HG02884 (cell line): Measurements from ENCODE around the gene LIMS1.
A peak's percentile ranks its signal among the peaks of the same experiment; 100 is the strongest.
"Not testable (repeated sequence)": the region's sequence is repeated elsewhere in the genome, so short reads cannot be mapped to it uniquely, and the experiment has no call there.

Experiments used
- ATAC-seq: cut with Tn5 transposase; IDR thresholded peaks from one replicate; pipeline ENCODE4 v1.9.1; 2021; ENCODE audit warnings: mild to moderate bottlenecking, moderate library complexity; ENCODE audit not compliant: unreplicated experiment

The LIMS1 gene

DNA sequence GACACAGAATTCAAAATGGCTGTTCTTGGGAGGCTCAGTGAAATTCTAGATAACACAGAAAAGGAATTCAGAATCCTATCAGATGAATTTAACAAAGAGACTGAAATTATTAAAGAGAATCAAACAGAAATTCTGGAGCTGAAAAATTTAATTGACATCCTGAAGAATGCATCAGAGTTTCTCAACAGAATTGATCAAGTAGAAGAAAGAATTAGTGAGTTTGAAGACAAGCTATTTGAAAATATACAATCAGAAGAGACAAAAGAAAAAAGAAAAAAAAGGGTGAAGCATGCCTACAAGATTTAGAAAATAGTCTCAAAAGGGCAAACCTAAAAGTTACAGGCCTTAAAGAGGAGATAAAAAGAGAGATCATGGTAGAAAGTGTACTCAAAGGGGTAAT is 173.0 kb downstream of the LIMS1 start:
- ATAC-seq = no peak

DNA sequence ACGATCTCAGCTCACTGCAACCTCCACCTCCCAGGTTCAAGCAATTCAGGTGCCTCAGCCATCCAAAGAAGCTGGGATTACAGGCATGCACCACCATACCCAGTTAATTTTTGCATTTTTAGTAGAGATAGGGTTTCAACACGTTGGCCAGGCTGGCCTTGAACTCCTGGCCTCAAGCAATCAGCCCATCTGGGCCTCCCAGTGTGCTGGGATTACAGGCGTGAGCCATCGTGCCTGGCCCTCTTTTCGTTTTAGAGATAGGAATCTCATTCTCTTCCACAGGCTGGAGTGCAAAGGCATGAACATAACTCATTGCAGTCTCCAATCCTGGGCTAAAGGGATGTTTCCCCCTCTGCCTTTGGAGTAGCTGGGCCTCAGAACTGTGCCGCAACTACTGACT is 182.7 kb downstream of the LIMS1 start:
- not testable (repeated sequence) for ATAC-seq

DNA sequence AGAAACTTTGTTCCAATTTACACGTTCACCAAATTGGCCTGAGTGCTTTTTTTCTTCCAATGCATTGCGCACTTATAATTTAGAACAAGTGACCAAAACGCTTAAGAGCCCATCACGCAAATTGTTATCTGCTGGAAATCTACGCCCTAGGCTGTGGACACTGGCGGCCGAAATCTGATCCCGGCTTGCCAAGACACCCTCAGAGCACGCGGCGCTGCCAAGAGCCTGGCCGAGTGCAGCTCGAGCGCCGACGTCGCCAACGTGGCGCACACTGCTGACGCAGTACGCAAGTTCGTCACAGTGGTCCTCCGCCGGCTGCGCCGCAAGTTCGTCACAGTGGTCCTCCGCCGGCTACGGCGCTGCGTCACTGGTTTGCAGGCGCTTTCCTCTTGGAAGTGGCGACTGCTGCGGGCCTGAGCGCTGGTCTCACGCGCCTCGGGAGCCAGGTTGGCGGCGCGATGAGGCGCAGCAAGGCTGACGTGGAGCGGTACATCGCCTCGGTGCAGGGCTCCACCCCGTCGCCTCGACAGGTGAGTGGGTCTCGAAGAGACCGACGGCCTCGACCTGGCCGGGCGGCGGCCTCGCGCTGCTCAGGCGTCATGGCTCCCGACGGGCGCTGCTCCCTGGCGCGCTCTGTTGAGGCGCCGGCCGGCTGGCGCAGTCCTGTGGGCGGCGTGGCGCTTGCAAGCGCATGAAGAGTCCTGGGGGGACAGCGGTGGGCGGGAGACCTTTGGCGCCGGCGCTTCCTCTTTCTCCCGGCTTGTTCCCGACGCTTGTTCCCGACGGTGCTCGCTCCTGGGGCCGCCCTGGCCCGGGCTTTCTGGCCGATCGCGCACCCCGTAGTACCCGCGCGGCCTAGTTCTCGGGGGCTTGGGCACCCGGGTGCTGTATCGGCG is 185.1 kb downstream of the LIMS1 start, which contains the start of gene RANBP2:
TSS of gene RANBP2 (plus strand) at position 334 of the 896 bp plus-strand sequence. CDS start at position 459, 125 bp downstream.
- ATAC-seq = peak; percentile 97

- not testable (repeated sequence) for ATAC-seq
These were observed 191.8 kb downstream of the LIMS1 start for GRCh38 chr2:108726048-108726447.

GRCh38 chr2:108734656-108735055 is 200.4 kb downstream of the LIMS1 start:
- ATAC-seq = not testable (repeated sequence)
